ENCODE measurements around the gene SYNJ1. TPM values are rescaled to one million over a fixed set of nuclear protein-coding genes. Genes with fewer than 3 reads are reported as not detected.

Gene SYNJ1
- total and polyA plus RNA-seq, 2 of the 13 experiments (the other 11 are each of a cell fraction or from before 2014, with no cell fraction given): 2.0 to 2.7 TPM

DNA sequence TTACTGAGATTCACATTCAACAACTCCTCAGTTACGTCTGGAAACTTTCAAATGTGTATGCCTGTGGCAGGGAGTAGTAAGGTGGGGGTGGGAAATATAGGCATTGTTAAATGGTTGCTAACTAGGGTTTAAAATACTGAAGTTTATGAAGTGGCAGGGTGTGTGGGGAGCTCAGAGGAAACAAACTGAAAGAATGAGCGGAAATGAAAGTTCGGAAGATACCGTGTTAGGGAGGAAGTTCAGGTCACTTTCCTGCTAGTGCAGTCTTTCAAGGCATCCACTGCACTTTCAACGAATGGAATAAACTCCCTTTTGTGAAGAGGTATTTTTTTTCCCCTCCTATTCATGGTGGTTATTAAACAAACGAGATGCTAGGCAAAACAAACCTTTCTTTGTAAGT lies 19.7 kb downstream of the SYNJ1 start:
- Histone ChIP-seq H3K27ac (ENCODE audit: extremely low read length, insufficient read depth, low read length) (no peak overlapping the region), H2AFZ (ENCODE audit: low read length) (no peak overlapping the region), H3K4me1 (ENCODE audit: insufficient read depth, low read length) (no peaks in the 10 kb centered on the region), H4K20me1 (ENCODE audit: insufficient read depth, low read length) (no peaks in the 10 kb centered on the region), H3K9me3 (ENCODE audit: low read length) (no peaks in the 10 kb centered on the region), H3K36me3 (replicated peaks in 1 of 2; ENCODE audit: control insufficient read depth in 1 of 2, insufficient read depth in 2 of 2, low read length in 2 of 2) (no peaks in the 10 kb centered on the region), H3K27me3 (ENCODE audit: control insufficient read depth in 1 of 2, insufficient read depth in 2 of 2, low read length in 2 of 2) (no peaks in the 10 kb centered on the region), H3K79me2 (ENCODE audit: insufficient read depth, low read length) (no peaks in the 10 kb centered on the region), H3K9ac (ENCODE audit: insufficient read depth, low read depth, low read length) (no peak overlapping the region), H3K4me3 (replicated peaks in 1 of 3; ENCODE audit: insufficient read depth in 1 of 3, low read depth in 2 of 3, low read length in 3 of 3) (no peak overlapping the region), H3K4me2 (ENCODE audit: low read depth, low read length) (no peak overlapping the region)
- FAIRE-seq (no peak), ATAC-seq (no peak), DNase-seq (ENCODE audit: low spot score) (no peak)
- no TSS peak for BruUV-seq (replicated peaks)
- POLR2A ChIA-PET: no interaction called here
- TF ChIP-seq JUND (CRISPR knock-in tag; IDR thresholded peaks at IDR 0.05) (no peak), ZNF607 (CRISPR knock-in tag; IDR thresholded peaks at IDR 0.05; ENCODE audit: borderline replicate concordance) (no peak), CHD2 (IDR thresholded peaks at IDR 0.05; ENCODE audit: low read depth, low read length) (no peak), HNF4A (CRISPR knock-in tag; IDR thresholded peaks at IDR 0.05) (no peak), PHF21A (CRISPR knock-in tag; IDR thresholded peaks at IDR 0.05) (no peak), HOXA5 (CRISPR knock-in tag; IDR thresholded peaks at IDR 0.05) (no peak), ZBTB21 (CRISPR knock-in tag; IDR thresholded peaks at IDR 0.05) (no peak), SOX5 (CRISPR knock-in tag; IDR thresholded peaks at IDR 0.05; ENCODE audit: borderline replicate concordance) (no peak), ZNF777 (CRISPR knock-in tag; IDR thresholded peaks at IDR 0.05) (no peak), SCMH1 (CRISPR knock-in tag; IDR thresholded peaks at IDR 0.05; ENCODE audit: borderline replicate concordance) (no peak), HIVEP1 (CRISPR knock-in tag; IDR thresholded peaks at IDR 0.05) (no peak)
- TF ChIP-seq, protein P1, sequence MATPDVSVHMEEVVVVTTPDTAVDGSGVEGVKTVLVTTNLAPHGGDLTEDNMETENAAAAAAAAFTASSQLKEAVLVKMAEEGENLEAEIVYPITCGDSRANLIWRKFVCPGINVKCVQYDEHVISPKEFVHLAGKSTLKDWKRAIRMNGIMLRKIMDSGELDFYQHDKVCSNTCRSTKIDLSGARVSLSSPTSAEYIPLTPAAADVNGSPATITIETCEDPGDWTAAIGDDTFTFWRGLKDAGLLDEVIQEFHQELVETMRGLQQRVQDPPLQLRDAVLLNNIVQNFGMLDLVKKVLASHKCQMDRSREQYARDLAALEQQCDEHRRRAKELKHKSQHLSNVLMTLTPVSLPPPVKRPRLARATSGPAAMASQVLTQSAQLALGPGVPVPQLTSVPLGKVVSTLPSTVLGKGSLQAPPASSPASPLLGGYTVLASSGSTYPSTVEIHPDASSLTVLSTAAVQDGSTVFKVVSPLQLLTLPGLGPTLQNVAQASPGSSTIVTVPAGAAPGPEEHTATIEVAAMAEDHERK (CRISPR knock-in tag; IDR thresholded peaks at IDR 0.05; ENCODE audit: low read depth): no peak
- TF ChIP-seq, protein P2, sequence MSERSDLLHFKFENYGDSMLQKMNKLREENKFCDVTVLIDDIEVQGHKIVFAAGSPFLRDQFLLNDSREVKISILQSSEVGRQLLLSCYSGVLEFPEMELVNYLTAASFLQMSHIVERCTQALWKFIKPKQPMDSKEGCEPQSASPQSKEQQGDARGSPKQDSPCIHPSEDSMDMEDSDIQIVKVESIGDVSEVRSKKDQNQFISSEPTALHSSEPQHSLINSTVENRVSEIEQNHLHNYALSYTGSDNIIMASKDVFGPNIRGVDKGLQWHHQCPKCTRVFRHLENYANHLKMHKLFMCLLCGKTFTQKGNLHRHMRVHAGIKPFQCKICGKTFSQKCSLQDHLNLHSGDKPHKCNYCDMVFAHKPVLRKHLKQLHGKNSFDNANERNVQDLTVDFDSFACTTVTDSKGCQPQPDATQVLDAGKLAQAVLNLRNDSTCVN (CRISPR knock-in tag; IDR thresholded peaks at IDR 0.05; ENCODE audit: borderline replicate concordance): no peak
- TF ChIP-seq, protein P3, sequence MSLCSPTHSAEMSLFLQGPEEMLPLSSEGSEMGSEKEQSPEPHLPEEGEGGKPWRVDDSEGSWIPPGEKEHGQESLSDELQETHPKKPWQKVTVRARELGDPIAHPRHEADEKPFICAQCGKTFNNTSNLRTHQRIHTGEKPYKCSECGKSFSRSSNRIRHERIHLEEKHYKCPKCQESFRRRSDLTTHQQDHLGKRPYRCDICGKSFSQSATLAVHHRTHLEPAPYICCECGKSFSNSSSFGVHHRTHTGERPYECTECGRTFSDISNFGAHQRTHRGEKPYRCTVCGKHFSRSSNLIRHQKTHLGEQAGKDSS (CRISPR knock-in tag; IDR thresholded peaks at IDR 0.05; ENCODE audit: borderline replicate concordance, low read depth): no peak
- TF ChIP-seq, protein P4, sequence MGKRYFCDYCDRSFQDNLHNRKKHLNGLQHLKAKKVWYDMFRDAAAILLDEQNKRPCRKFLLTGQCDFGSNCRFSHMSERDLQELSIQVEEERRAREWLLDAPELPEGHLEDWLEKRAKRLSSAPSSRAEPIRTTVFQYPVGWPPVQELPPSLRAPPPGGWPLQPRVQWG (CRISPR knock-in tag; IDR thresholded peaks at IDR 0.05; ENCODE audit: borderline replicate concordance, low read depth): no peak
- intact Hi-C loops (cut with micrococcal nuclease; ENCODE audit: unreplicated experiment): no loop called here
- 80% methylated on average over 6 of the region's 6 CpGs for WGBS (ENCODE audit: low lambda C conversion rate)
- CTCF ChIA-PET (ENCODE audit: low intra/inter-chr PET ratio, low total read pairs): no interaction called here
- in situ Hi-C loops (cut with HindIII; ENCODE audit: extremely low pct_ligation_motif_present, low pct_unique_long_range_greater_than_20kb): no loop called here
